D341Med (cell line): ENCODE results near the gene FREM1.

Experiments
- DNase-seq: peaks from one replicate; pipeline ENCODE4 v3.0.0; 2012; ENCODE audit warnings: low spot score

Gene FREM1

GRCh38 chr9:14912859-14913258 is 2.6 kb upstream of the FREM1 start:
- DNase-seq: no peak

GRCh38 chr9:14911046-14911445 is 818 bp upstream of the FREM1 start:
- DNase-seq: no peak

GRCh38 chr9:14909601-14909960 is 647 bp downstream of the FREM1 start:
- no peak for DNase-seq

- DNase-seq: no peak
Observed at GRCh38 chr9:14909181-14909580, 1.0 kb downstream of the FREM1 start.

GRCh38 chr9:14908295-14909180 is 1.7 kb downstream of the FREM1 start:
- no peak for DNase-seq

GRCh38 chr9:14907696-14908095 is 2.5 kb downstream of the FREM1 start:
- DNase-seq: no peak

GRCh38 chr9:14907360-14907685 is 2.9 kb downstream of the FREM1 start:
- DNase-seq: no peak

- no peak for DNase-seq
Observed at GRCh38 chr9:14906644-14907359, 3.4 kb downstream of the FREM1 start.

- no peak for DNase-seq
Observed at GRCh38 chr9:14906000-14906399, 4.2 kb downstream of the FREM1 start.

- DNase-seq: no peak
Observed at GRCh38 chr9:14903040-14903439, 7.2 kb downstream of the FREM1 start.

GRCh38 chr9:14902561-14902960 is 7.7 kb downstream of the FREM1 start:
- no peak for DNase-seq

- no peak for DNase-seq
Observed at GRCh38 chr9:14899815-14900193, 10.4 kb downstream of the FREM1 start.

GRCh38 chr9:14899042-14899814 is 11.0 kb downstream of the FREM1 start:
- no peak for DNase-seq

GRCh38 chr9:14895806-14896205 is 14.4 kb downstream of the FREM1 start:
- no peak for DNase-seq

- DNase-seq: no peak
Observed at GRCh38 chr9:14893280-14893679, 16.9 kb downstream of the FREM1 start.

- no peak for DNase-seq
Observed at GRCh38 chr9:14891332-14891731, 18.9 kb downstream of the FREM1 start.

- no peak for DNase-seq
Observed at GRCh38 chr9:14889451-14889850, 20.8 kb downstream of the FREM1 start.

- no peak for DNase-seq
Observed at GRCh38 chr9:14888875-14889274, 21.4 kb downstream of the FREM1 start.

GRCh38 chr9:14888272-14888671 is 22.0 kb downstream of the FREM1 start:
- DNase-seq: no peak

GRCh38 chr9:14887149-14887548 is 23.1 kb downstream of the FREM1 start:
- DNase-seq: no peak

- DNase-seq: no peak
Observed at GRCh38 chr9:14883310-14883944, 26.8 kb downstream of the FREM1 start.

- DNase-seq: no peak
Observed at GRCh38 chr9:14882090-14882489, 28.1 kb downstream of the FREM1 start.
